HG02884 (cell line): ENCODE results near the gene DCAF8L2.
"Not testable (repeated sequence)": the region's sequence is repeated elsewhere in the genome, so short reads cannot be mapped to it uniquely, and the experiment has no call there.

Experiments
- ATAC-seq: cut with Tn5 transposase; IDR thresholded peaks from one replicate; pipeline ENCODE4 v1.9.1; 2021; ENCODE audit warnings: mild to moderate bottlenecking, moderate library complexity; ENCODE audit not compliant: unreplicated experiment

The DCAF8L2 gene

GRCh38 chrX:27675493-27675892 is 85.3 kb downstream of the DCAF8L2 start:
- ATAC-seq, result no peak

- no peak for ATAC-seq
Observed at GRCh38 chrX:27679281-27679680, 89.1 kb downstream of the DCAF8L2 start.

GRCh38 chrX:27680726-27681125 is 90.6 kb downstream of the DCAF8L2 start:
- ATAC-seq, result no peak

DNA sequence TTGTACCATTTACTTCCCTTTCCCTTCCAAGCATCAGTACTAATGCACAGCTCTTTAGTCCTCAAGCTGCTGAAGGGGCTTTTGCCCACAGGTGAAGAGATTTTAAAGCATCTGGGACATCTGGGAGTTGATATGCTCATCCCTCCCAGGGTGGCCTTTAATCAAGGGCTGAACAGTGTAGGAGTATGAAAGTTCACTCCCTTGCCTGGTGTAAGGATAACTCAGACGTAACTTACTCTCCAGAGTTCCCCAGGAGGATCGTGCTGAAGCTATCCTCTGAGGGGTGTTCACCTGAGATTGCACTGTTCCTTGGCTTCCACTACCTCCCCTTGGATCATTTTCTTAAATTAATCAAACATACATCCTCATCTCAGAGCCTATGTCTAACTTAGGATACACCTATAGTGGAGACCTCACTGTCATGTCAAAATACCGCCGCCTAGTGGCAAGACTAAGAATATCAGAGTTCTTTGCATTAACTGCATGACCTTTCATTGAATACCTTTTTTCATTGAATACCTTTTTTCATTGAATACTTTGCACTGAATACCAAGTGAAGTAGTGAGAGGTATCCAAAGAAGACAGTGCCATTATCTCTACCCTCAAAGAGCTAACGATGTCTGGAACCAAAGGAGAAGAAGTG is 93.5 kb downstream of the DCAF8L2 start:
- not testable (repeated sequence) for ATAC-seq

- ATAC-seq, result no peak
Observed at GRCh38 chrX:27694667-27695066, 104.5 kb downstream of the DCAF8L2 start.

GRCh38 chrX:27706526-27706925 is 116.4 kb downstream of the DCAF8L2 start:
- ATAC-seq, result no peak

DNA sequence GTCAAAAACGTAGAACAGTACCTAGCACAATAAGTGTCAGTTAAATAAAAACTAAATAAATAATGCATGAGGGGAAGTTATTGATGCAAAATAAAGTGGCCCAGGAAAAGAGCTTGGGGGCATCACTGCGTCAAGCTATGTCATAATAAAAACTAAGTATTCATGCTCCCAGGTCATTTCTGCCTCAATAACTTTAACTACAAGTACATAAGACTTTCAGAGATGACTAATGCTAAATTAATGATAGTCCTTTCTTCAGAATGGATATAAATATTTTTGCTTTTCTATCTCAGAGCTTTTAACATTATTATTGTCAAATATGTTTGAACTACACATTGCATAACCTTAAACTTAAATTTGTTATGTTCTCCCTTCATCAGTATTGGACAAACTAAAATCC is 125.5 kb downstream of the DCAF8L2 start:
- no peak for ATAC-seq

DNA sequence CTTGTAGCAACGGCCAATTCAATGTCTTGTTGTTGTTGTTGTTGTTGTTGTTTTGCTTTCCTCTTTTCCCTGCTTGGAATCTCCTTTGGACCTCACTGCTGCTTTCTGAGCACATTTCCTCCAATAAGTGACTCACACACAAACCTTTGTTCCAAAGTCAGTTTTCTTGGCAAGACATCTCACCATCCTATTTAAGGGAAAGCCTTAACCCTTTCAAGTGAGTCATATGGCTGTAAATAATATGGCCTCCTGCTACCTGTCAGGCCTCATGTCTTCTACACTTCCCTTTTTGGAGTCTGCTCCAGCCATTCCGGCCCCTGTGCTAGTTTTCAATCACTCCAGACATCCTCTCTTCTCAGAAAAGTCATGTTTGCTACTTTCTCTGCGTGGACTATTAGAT is 138.1 kb downstream of the DCAF8L2 start:
- ATAC-seq, result no peak

DNA sequence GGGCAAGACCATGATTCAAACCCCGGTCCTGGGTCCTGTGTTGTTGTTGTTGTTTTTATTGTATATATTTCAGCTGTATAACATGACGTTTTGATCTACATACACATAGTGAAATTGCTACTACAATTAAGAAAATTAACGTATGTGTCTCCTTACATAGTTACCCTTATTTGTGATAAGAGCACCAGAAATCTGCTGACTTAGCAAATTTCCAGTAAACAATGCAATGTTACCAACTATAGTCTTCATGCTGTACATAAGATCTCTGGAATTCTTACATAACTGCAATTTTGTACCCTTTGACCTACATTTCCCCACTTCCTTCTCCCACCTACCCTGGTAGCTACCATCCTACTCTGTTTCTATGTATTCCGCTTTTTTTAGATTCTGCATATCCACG is 141.8 kb downstream of the DCAF8L2 start:
- ATAC-seq, result no peak

- no peak for ATAC-seq
Observed at GRCh38 chrX:27735914-27736313, 145.8 kb downstream of the DCAF8L2 start.

DNA sequence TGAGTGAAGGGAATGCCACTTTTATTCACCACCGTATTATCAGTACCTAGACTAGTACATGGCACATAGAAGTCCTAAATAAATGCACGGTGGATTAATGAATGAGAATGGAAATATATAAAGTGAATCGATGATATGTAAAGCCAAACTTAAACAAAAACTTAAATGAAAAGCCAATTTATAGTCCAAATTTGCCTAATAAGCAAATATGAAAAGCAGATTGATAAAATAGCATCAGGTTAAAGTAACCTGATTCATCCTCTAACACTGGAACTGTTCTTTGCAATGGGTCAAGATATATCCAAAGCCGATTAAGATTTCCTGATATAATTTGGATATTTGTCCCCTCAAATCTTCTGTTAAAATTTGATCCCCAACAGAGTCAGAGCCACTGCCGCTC is 150.8 kb downstream of the DCAF8L2 start:
- ATAC-seq, result no peak

DNA sequence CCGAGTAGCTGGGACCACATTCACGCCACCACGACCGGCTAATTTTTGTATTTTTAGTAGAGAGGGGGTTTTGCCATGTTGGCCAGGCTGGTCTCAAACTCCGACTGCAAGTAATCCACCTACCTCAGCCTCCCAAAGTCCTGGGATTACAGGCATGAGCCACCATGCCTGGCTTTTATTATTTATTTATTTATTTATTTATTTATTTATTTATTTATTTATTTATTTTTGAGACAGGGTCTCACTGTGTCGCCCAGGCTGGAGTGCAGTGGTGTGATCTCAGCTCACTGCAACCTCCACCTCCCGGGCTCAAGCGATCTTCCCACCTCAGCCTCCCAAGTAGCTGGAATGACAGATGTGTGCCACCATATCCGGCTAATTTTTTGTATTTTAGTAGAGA is 153.4 kb downstream of the DCAF8L2 start:
- not testable (repeated sequence) for ATAC-seq

DNA sequence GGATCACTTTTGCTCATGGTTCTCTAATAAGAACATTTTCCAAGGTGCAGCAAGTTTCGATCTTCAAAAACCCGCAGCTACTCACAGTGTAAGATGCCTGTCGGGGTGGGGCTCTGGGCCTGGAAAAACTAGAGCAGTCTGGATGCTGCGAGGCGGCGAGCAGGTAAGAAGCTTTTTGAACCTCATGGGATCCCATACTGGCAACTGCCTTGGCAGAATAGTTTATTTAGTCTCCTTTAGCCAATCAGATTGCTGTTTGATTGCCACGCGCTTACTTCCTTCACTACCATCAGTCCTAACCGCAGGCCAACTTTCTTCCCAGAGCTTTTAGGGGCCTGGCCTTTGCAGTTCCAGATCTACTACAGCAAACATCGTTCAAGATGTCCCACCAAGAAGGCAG is 156.4 kb downstream of the DCAF8L2 start:
- no peak for ATAC-seq

GRCh38 chrX:27750298-27750697 is 160.2 kb downstream of the DCAF8L2 start:
- ATAC-seq, result not testable (repeated sequence)

- no peak for ATAC-seq
Observed at GRCh38 chrX:27751976-27752375, 161.8 kb downstream of the DCAF8L2 start.

DNA sequence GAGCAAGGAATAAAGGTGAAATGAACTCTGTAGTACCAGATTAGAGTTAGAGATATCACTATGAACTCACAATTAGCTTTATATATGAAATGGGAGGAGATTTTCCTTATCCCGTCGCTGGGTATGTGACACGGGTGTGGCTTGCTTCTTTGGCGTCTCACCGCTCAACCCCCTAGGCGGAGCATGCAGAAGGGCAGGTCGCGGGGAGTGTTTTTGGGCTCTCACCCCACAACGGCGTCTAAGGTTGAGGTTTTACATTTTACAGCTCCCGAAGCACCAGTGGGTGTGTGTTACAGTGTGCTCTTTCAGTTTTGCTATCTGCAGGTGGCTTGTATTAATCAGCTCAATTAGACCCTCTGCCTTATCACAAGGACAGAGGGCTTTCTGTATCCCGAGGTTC is 175.6 kb downstream of the DCAF8L2 start:
- no peak for ATAC-seq

GRCh38 chrX:27767387-27767786 is 177.2 kb downstream of the DCAF8L2 start:
- no peak for ATAC-seq

- ATAC-seq, result no peak
Observed at GRCh38 chrX:27775984-27776383, 185.8 kb downstream of the DCAF8L2 start.

DNA sequence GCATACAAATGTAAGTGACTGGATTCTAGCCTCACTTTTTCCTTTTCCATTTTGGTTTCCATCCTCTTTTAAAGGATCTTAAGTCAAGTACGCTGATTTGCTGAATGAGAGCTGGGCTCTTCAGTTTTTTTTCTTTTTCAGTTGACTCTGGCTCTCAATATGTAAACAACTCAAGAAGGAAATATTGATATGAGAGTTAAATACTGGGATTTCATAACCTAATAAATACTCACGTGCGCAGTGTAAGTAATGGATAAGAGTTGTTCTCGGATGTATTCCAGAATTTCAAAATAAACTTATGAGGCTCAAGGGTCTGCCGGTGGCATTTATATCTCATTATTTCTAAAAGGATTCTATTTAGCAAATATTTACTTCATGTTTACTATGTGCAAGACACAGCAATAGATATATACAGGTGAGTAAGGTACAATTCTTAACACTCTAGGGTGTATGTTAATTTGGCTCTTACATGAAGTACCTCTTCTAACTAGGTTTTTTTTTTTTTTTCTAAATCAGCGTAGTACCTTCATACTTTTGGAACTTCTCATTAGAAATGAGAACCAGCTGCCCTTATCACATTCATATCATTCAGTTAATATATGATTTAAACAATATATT is 206.6 kb downstream of the DCAF8L2 start:
- no peak for ATAC-seq

- no peak for ATAC-seq
Observed at GRCh38 chrX:27797575-27797974, 207.4 kb downstream of the DCAF8L2 start.
